ENCODE results near the gene HORMAD2. TPM values are rescaled to one million over a fixed set of nuclear protein-coding genes. Genes with fewer than 3 reads are reported as not detected.

Gene HORMAD2
- total RNA-seq, 2 experiments from 2014 or later = 0.09 TPM; not detected in 1

DNA sequence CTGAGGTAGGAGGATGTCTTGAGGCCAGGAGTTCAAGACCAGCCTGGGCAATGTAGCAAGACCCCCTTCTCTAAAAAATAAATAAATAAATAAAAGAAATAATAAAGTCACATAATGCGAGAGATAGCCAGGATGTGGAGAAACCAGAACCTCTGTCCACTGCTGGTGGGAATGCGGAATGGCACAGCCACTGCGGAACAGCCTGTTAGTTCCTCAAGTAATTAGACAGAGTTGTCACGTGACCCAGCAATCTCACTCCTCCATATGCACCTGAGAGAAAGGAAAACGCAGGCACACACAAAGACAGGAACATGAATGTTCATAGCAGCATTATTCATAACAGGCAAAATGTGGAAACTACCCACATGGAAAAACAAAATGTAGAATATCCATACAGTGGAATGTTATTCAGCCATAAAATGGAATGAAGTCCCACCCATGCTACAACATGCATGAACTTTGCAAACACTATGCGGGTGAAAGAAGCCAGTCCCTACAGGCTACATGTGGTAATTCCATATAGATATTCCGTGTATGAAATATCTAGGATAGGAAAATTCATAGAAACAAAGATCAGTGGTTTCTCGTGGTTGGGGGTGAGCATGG is 138.9 kb downstream of the HORMAD2 start:
- Mint-ChIP-seq H3K27me3 (no peaks in the 10 kb centered on the region), H3K9me3 (ENCODE audit: low read depth) (no peaks in the 10 kb centered on the region), H3K4me3 (no peak overlapping the region), H3K4me1 (peaks cover 85% of the 10 kb centered on the region), H3K36me3 (no peaks in the 10 kb centered on the region), H3K27ac (peak overlapping the region; percentile 97)
- CTCF ChIA-PET = no interaction called here
- ATAC-seq (no peak), DNase-seq (no peak)

DNA sequence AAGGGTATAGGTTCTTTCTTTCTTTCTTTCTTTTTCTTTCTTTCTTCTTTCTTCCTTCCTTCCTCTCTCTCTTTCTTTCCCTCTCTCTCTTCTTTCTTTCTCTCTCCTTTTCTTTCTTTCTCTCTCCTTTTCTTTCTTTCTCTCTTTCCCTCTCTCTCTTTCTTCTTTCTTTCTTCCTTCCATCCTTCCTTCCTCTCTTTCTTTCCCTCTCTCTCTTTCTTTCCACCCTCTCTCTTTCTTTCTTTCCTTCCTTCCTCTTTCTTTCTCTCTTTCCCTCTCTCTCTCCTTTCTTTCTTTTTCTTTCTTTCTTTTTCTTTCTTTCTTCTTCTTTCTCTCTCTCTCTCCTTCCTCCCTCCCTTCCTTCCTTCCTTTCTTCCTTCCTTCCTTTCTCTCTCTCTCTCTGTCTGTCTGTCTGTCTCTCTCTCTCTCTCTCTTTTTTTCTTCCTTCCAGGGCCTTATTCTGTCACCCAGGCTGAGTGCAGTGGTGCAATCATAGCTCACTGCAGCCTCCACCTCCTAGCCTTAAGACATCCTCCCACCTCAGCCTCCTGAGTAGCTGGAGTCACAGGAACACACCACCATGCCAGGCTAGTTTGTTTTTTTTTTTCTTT is 139.5 kb downstream of the HORMAD2 start:
- Mint-ChIP-seq H3K27me3 (no peaks in the 10 kb centered on the region), H3K4me1 (peaks cover 86% of the 10 kb centered on the region), H3K36me3 (no peaks in the 10 kb centered on the region), H3K4me3 (no peak overlapping the region), H3K27ac (peak overlapping the region; percentile 97), H3K9me3 (ENCODE audit: low read depth) (no peaks in the 10 kb centered on the region)
- DNase-seq (no peak), ATAC-seq (no peak)
- CTCF ChIA-PET = interaction anchor here (1.4 to 2.3 kb wide), 5 partner anchors 11 to 115 kb away, joined by 3 to 7 read pairs (median 5); no protein-coding TSS in a partner anchor

DNA sequence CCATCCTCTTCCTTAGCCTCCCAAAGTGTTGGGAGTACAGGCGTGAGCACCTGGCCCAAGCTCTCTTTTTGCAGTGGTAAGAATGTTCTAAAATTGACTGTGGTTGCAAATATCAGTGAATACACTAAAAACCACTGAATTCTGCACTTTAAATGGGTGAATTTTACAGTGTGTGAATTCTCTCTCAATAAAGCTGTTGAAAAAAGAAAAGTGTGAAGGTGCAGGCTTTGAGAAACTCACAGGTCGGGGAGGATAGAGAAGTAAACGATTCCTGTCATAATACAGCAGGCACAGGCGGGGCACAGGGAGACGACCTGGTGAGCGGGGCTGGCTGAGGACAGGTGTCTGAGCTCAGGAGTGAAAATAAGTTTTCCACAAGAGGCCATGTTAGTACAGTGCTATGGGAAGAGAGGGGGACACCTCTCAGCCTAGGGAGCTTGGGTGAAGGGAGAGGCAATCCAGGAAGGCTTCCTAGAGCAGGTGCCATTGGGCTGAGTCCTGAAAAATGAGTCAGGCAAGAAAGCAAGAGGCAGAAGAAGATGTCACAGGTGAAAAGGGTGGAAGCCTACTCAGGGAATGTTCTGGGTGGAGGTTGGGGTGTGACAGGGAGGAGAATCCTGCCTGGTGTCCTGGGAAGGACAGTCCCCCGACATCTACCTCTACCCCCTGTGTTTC is 140.2 kb downstream of the HORMAD2 start:
- H3K9me3 Mint-ChIP-seq (ENCODE audit: low read depth) = peaks cover 3% of the 10 kb centered on the region
- H3K27me3 Mint-ChIP-seq = no peaks in the 10 kb centered on the region
- CTCF ChIA-PET = interaction anchor here (0.9 to 2.3 kb wide), 8 partner anchors 12 to 116 kb away, joined by 3 to 7 read pairs (median 4); no protein-coding TSS in a partner anchor
- DNase-seq (no peak), ATAC-seq (peak; percentile 7)
- H3K4me3 Mint-ChIP-seq = peak overlapping the region; percentile 57
- peak overlapping the region; percentile 97 for H3K27ac Mint-ChIP-seq
- H3K4me1 Mint-ChIP-seq = peaks cover 86% of the 10 kb centered on the region
- H3K36me3 Mint-ChIP-seq = no peaks in the 10 kb centered on the region

DNA sequence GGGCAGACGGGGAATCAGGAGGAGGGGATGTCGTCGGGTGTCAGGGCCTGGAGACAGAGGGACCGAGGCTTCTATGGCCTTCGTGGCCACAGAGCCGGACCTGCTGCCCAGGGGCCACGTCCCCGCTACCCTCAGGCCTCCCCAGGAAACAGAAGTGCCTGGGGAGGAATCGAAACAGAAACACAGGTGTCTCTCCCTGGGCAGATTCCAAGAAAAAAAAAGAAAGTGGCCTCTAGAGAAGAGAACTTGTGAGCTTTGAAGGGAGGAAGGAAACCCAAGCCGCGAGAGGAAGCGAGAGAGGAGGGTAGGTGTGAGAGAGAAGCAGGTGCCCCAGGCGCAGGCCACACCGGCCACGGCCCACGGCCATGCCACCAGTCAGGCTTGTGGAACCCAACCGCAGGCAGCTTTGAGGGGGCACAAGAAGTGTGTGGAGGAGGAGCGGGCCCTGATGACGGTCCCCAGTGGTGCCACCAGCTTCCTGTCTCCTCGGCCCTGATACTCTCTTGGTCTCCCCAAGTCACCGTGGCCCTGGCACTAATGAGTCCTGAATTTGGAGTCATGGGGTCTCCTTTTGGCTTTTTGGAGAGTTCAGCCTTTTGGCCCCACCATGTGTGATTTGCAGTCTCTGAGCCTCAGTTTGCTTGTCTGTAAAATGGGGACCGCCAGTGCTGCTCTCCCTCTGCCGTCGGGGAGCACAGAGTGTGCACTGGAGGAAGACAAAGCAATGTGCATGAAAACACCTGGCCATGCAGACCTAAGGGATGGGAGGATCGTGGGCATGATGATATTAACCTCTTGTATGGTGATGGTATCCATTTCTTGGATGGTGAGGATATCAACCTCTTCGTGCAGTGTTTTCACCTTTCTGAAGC is 141.1 kb downstream of the HORMAD2 start:
- H3K36me3 Mint-ChIP-seq = no peaks in the 10 kb centered on the region
- H3K4me1 Mint-ChIP-seq = peaks cover 87% of the 10 kb centered on the region
- H3K27ac Mint-ChIP-seq = peak overlapping the region; percentile 97
- DNase-seq (peak; percentile 91), ATAC-seq (peak; percentile 77)
- peak overlapping the region; percentile 57 for H3K4me3 Mint-ChIP-seq
- H3K9me3 Mint-ChIP-seq (ENCODE audit: low read depth) = peaks cover 3% of the 10 kb centered on the region
- H3K27me3 Mint-ChIP-seq = no peaks in the 10 kb centered on the region
- CTCF ChIA-PET = interaction anchor here (0.7 to 2.3 kb wide), 10 partner anchors 13 to 117 kb away, joined by 3 to 7 read pairs (median 4); no protein-coding TSS in a partner anchor

DNA sequence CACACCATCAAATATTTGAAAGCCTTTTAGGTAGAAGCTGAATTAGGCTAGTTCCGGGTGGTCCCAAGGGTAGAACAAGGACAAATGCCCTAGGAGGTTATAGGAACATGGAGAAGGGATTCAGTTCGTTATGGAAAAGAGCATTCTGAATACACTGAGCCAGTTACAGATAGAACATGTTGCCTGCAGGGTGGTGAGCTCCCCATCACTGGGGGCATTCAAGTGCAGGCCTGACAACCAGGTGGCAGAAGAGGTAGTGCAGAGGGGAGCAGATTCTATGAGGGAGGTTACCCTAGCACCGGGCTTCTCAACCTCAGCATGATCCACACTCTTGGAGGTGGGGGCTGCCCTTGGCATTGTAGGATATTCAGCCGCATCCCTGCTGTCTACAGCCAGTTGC is 142.1 kb downstream of the HORMAD2 start:
- no peak overlapping the region for H3K4me3 Mint-ChIP-seq
- no peaks in the 10 kb centered on the region for H3K36me3 Mint-ChIP-seq
- CTCF ChIA-PET = interaction anchor here (2.3 kb wide), 1 partner anchor 41 kb away, joined by 6 read pairs; no protein-coding TSS in a partner anchor
- peaks cover 3% of the 10 kb centered on the region for H3K9me3 Mint-ChIP-seq (ENCODE audit: low read depth)
- H3K27me3 Mint-ChIP-seq = no peaks in the 10 kb centered on the region
- H3K4me1 Mint-ChIP-seq = peaks cover 89% of the 10 kb centered on the region
- ATAC-seq = no peak
- DNase-seq = no peak
- peak overlapping the region; percentile 97 for H3K27ac Mint-ChIP-seq

DNA sequence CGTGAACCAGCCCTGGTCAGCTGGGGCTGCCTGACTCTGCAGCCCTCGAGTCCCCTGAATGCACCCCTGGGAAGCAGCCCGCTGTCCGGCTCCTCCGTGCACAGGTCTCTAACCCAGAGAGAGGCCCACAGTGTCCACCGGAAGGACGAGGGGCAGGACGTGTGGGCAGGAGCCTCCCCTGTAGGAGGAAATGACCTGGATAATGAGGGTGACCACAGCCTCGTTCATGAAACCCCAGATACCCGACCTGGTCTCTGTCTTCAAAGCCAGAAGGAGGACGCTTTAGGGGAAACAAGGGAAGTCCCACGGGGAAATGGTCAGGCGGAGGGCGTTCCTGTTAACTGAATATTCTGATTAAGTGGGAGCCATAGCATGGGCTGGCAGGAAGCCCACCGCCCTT is 143.0 kb downstream of the HORMAD2 start:
- CTCF ChIA-PET = interaction anchor here (1.0 to 1.1 kb wide), 2 partner anchors 45 to 115 kb away, joined by 3 to 5 read pairs; no protein-coding TSS in a partner anchor
- Mint-ChIP-seq H3K27ac (peak overlapping the region; percentile 54), H3K36me3 (no peaks in the 10 kb centered on the region), H3K4me3 (no peak overlapping the region), H3K9me3 (ENCODE audit: low read depth) (peaks cover 3% of the 10 kb centered on the region), H3K27me3 (no peaks in the 10 kb centered on the region), H3K4me1 (peaks cover 91% of the 10 kb centered on the region)
- ATAC-seq (no peak), DNase-seq (no peak)

DNA sequence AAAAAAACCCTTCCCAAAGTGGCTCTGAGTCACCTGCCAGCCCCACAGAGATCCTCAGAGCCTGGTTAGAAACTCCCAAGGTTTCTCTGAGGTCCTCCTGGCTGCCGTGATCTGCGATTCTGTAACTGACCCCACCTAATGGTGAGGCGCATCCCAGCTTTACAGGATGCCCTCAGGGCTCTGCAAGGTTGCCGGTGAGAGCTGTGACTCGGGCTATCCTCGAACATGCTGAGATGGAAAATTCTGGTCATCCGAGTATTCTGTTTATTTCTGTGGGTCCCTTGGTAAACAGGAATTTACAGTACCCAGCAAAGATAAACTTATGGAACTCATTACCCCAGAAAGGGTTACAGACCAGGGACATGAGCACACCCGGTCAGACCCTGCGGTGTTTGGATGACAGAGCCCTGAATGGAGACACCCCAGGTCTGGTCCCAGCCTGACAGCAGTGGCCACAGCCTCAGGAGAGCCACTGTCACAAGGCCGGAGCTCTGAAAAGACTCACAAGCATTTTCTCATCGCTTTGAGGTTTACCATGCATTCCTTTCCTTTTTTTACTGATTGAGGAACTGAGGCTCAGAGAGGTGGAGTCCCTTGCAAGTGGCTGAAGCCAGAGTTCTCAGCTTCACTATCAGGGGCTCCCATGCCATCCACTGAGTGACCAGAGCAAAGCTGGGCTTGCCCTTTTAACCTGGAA is 144.0 kb downstream of the HORMAD2 start:
- H3K27me3 Mint-ChIP-seq = no peaks in the 10 kb centered on the region
- DNase-seq (no peak), ATAC-seq (no peak)
- CTCF ChIA-PET = interaction anchor here (1.0 to 1.4 kb wide), 3 partner anchors 9 to 116 kb away, joined by 3 to 5 read pairs (median 3); no protein-coding TSS in a partner anchor
- H3K36me3 Mint-ChIP-seq = no peaks in the 10 kb centered on the region
- peak overlapping the region; percentile 38 for H3K27ac Mint-ChIP-seq
- peaks cover 3% of the 10 kb centered on the region for H3K9me3 Mint-ChIP-seq (ENCODE audit: low read depth)
- H3K4me3 Mint-ChIP-seq = no peak overlapping the region
- peaks cover 91% of the 10 kb centered on the region for H3K4me1 Mint-ChIP-seq

DNA sequence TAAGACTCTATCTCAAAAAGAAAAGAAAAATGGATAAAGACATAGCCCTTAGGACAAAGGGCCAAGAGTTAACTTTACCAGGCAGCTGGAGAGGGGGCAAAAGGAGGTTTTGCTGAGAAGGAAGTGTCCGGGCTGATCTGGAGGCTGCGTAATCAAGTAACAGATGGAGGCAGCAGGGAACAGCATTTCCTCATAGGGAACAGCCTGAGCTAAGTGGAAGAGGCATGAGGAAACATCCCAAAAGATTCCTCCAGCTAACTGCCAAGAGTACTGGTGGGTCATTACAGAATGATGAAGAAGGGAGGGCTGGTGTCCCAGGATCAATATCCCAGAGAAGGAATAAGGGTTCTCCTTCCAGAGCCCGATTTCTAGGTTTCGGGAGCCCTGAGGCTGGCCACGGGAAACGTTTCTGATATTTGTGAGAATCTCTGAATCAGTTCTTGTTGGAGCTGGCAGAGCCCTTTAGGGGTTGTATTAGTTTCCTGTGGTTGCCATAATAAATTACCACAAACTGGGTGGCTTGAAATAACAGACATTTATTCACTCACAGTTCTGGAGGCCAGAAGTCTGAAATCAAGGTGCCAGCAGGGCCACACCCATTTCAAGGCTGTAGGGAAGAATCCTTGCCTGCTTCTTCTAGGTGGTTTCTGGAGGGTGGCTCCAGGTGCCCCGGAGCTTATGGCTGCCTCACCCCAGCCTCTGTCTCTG is 145.1 kb downstream of the HORMAD2 start:
- Mint-ChIP-seq H3K4me3 (no peak overlapping the region), H3K36me3 (no peaks in the 10 kb centered on the region), H3K27me3 (no peaks in the 10 kb centered on the region), H3K27ac (no peak overlapping the region), H3K4me1 (peaks cover 80% of the 10 kb centered on the region), H3K9me3 (ENCODE audit: low read depth) (peaks cover 3% of the 10 kb centered on the region)
- CTCF ChIA-PET = interaction anchor here (1.3 to 1.4 kb wide), 2 partner anchors 10 to 48 kb away, joined by 3 read pairs; no protein-coding TSS in a partner anchor
- DNase-seq = no peak
- no peak for ATAC-seq

DNA sequence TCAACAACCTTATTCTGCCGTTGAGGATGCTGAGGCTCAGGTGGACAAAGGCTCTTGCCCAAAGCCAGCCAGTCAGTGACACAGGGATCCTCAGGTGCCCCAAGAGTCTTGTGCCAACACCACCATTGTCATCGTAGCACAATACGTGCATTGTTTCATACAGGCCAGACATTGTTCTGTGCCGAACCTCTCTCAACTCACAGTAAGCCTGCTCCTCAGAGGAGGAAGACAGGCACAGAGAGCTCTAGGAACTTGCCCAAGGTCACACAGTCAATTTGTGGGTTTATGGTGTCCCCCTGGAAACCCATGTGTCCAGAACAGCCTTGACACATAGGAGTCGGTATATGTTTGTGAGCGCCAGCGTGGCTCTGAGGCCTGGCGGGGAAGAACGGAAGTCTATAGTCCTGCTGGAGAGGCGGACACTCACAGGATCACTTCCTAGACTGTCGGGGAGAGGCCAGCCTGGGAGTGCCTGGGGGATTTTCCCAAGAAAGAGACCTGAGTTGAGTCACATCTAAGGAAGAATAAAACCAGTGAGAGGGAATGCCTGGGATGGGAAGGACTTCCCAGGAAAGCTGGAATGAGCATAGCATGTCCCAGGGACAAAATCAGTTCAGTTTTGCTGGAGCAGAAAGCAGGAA is 146.0 kb downstream of the HORMAD2 start:
- peak overlapping the region; percentile 25 for H3K27ac Mint-ChIP-seq
- CTCF ChIA-PET = interaction anchor here (1.0 to 1.3 kb wide), 2 partner anchors 11 to 49 kb away, joined by 3 to 4 read pairs; no protein-coding TSS in a partner anchor
- H3K36me3 Mint-ChIP-seq = no peaks in the 10 kb centered on the region
- ATAC-seq (no peak), DNase-seq (no peak)
- H3K4me1 Mint-ChIP-seq = peaks cover 72% of the 10 kb centered on the region
- no peak overlapping the region for H3K4me3 Mint-ChIP-seq
- H3K27me3 Mint-ChIP-seq = no peaks in the 10 kb centered on the region
- H3K9me3 Mint-ChIP-seq (ENCODE audit: low read depth) = peaks cover 3% of the 10 kb centered on the region

All from activated CD8-positive, alpha-beta memory T cell treated with anti-CD3 and anti-CD28 coated beads, Interleukin-2, amount 10 ng/mL, durations not matched to agents 7 days and 5 days (primary cell).